HepG2 (cell line): ENCODE results near the gene CDC37. TPM values are rescaled to one million over a fixed set of nuclear protein-coding genes. Genes with fewer than 3 reads are reported as not detected.

Experiments used
- ATAC-seq: fragments of 200-7000 bp; cut with Tn5 transposase; 3 replicates; pipeline ENCODE4 v1.9.1; 2020; ENCODE audit warnings: mild to moderate bottlenecking, moderate library complexity
- BruUV-seq: library from RNA; stranded (reverse); fragments of 400-500 nt; replicated peaks from 2 replicates; lab custom pipeline; 2021; lab: Mats Ljungman, UMichigan
- CTCF ChIA-PET: fragments of 300-600 bp; formaldehyde crosslinking; extraction: SDS; loops from one replicate; lab custom pipeline; 2021; ENCODE audit warnings: low total read pairs, inconsistent platforms, low intra/inter-chr PET ratio; lab: Yijun Ruan, JAX
- POLR2A ChIA-PET: fragments of 350-600 bp; sonication (Branson Sonifier 250); formaldehyde crosslinking; loops from one replicate; lab custom pipeline; 2020; ENCODE audit warnings: antibody characterized with exemption, inconsistent platforms; lab: Yijun Ruan, JAX
- DNase-seq: peaks from one replicate; pipeline ENCODE4 v3.0.0-alpha.2; 2015; ENCODE audit warnings: low spot score
- FAIRE-seq: peaks from 3 replicates; lab custom pipeline; 2011; peaks lifted over from hg19 to GRCh38; lab: Jason Lieb, UNC
- H2AFZ ChIP-seq: one replicate; pipeline ENCODE4 v1.6.1; 2011; ENCODE audit warnings: low read length, inconsistent platforms
- H3K27ac ChIP-seq: fragments of 300-600 bp; 3 replicates; pipeline ENCODE4 v1.8.0; 2011; ENCODE audit warnings: mixed run types, mild to moderate bottlenecking, mixed read lengths, low read length, inconsistent platforms; ENCODE audit not compliant: insufficient read depth; ENCODE audit errors: extremely low read length
- H3K27me3 ChIP-seq, 2 experiments: fragments of 200-600 bp in 1 of 2; 2 replicates in 1 of 2; 3 replicates in 1 of 2; pipeline versions ENCODE4 v1.6.0 to v1.8.0; 2011; ENCODE audit warnings: low read length in 2 of 2, mild to moderate bottlenecking in 2 of 2, moderate library complexity in 2 of 2, inconsistent platforms in 1 of 2; ENCODE audit not compliant: insufficient read depth in 2 of 2, control insufficient read depth in 1 of 2
- H3K36me3 ChIP-seq, 2 experiments: fragments of 200-600 bp in 1 of 2; replicated peaks in 1 of 2; 2 replicates in 1 of 2; 3 replicates in 1 of 2; pipeline versions ENCODE4 v1.5.1 to v1.8.0; 2011; ENCODE audit warnings: low read length in 2 of 2, inconsistent platforms in 1 of 2; ENCODE audit not compliant: insufficient read depth in 2 of 2, control insufficient read depth in 1 of 2
- H3K4me1 ChIP-seq: 2 replicates; pipeline ENCODE4 v1.5.1; 2012; ENCODE audit warnings: low read length, inconsistent platforms; ENCODE audit not compliant: insufficient read depth
- H3K4me2 ChIP-seq: 2 replicates; pipeline ENCODE4 v1.6.0; 2011; ENCODE audit warnings: low read depth, low read length, inconsistent platforms
- H3K4me3 ChIP-seq, 3 experiments: fragments of 200-600 bp in 1 of 3; sonication (generic), shearing (Covaris generic) in 1 of 3; replicated peaks in 1 of 3; 2 replicates each; pipeline ENCODE4 v1.5.1; 2011 to 2016; ENCODE audit warnings: low read length in 3 of 3, inconsistent platforms in 2 of 3, low read depth in 2 of 3, mild to moderate bottlenecking in 2 of 3, control low read depth in 1 of 3, mixed read lengths in 1 of 3; ENCODE audit not compliant: insufficient read depth in 1 of 3
- H3K79me2 ChIP-seq: one replicate; pipeline ENCODE4 v1.6.1; 2011; ENCODE audit warnings: low read length, inconsistent platforms; ENCODE audit not compliant: insufficient read depth
- H3K9ac ChIP-seq: 2 replicates; pipeline ENCODE4 v1.6.0; 2011; ENCODE audit warnings: mild to moderate bottlenecking, low read depth, low read length, inconsistent platforms; ENCODE audit not compliant: insufficient read depth
- H3K9me3 ChIP-seq: 2 replicates; pipeline ENCODE4 v1.5.1; 2012; ENCODE audit warnings: mild to moderate bottlenecking, low read length
- H4K20me1 ChIP-seq: 2 replicates; pipeline ENCODE4 v1.6.0; 2011; ENCODE audit warnings: inconsistent platforms, mild to moderate bottlenecking, low read length, moderate library complexity; ENCODE audit not compliant: insufficient read depth
- SMARCE1 ChIP-seq: fragments of 450-650 bp; IDR thresholded peaks from 2 replicates; pipeline ENCODE4 v1.6.1; 2017; ENCODE audit warnings: borderline replicate concordance
- ZNF768 ChIP-seq: sonication (generic); formaldehyde crosslinking; IDR thresholded peaks from 2 replicates; pipeline ENCODE4 v1.4.0; 2020; ENCODE audit warnings: missing genetic modification reagents
- WGBS: methylation state at CpG from one replicate; pipeline ENCODE4 v1.1.6; 2017; ENCODE audit warnings: low lambda C conversion rate; 5-methylcytosine and 5-hydroxymethylcytosine counted together
- in situ Hi-C: cut with HindIII; loops from 2 replicates; pipeline ENCODE4 v1.10.0; 2017; ENCODE audit warnings: low pct_unique_long_range_greater_than_20kb; ENCODE audit not compliant: extremely low pct_ligation_motif_present
- intact Hi-C: fragments of 100-400 bp; cut with micrococcal nuclease; formaldehyde crosslinking; loops from one replicate; pipeline ENCODE4 v1.10.0; 2022; ENCODE audit not compliant: unreplicated experiment
- polyA plus RNA-seq, 8 experiments: library from polyadenylated mRNA; depleted of rRNA in 3 of 8; stranded (reverse) in 7 of 8; unstranded in 1 of 8; fragments of >200 nt; fragmentation: Illumina TruSeq in 4 of 8; extraction: Trizol in 4 of 8; gene quantifications; 2 replicates each; pipeline versions ENCODE4 v1.2.1 to v1.2.3, GENCODE V29; 2011 to 2016; ENCODE audit warnings: low read depth in 4 of 8, missing spikeins in 1 of 8, mixed read lengths in 1 of 8; ENCODE audit not compliant: insufficient read depth in 1 of 8
- total RNA-seq, 5 experiments: library from RNA; depleted of rRNA; stranded (reverse); fragments of >200 nt; fragmentation: Illumina TruSeq; extraction: Trizol; gene quantifications; 2 replicates each; pipeline ENCODE4 v1.2.3, GENCODE V29; 2016; ENCODE audit warnings: low read depth in 1 of 5
- TF ChIP-seq, protein P1 (sequence below): sonication (generic); formaldehyde crosslinking; IDR thresholded peaks from 2 replicates; pipeline ENCODE4 v1.4.0; 2020; ENCODE audit warnings: missing genetic modification reagents

Gene CDC37
- total and polyA plus RNA-seq, 2 of the 13 experiments (the other 11 are each of a cell fraction or from before 2014, with no cell fraction given), result 158 to 177 TPM

DNA sequence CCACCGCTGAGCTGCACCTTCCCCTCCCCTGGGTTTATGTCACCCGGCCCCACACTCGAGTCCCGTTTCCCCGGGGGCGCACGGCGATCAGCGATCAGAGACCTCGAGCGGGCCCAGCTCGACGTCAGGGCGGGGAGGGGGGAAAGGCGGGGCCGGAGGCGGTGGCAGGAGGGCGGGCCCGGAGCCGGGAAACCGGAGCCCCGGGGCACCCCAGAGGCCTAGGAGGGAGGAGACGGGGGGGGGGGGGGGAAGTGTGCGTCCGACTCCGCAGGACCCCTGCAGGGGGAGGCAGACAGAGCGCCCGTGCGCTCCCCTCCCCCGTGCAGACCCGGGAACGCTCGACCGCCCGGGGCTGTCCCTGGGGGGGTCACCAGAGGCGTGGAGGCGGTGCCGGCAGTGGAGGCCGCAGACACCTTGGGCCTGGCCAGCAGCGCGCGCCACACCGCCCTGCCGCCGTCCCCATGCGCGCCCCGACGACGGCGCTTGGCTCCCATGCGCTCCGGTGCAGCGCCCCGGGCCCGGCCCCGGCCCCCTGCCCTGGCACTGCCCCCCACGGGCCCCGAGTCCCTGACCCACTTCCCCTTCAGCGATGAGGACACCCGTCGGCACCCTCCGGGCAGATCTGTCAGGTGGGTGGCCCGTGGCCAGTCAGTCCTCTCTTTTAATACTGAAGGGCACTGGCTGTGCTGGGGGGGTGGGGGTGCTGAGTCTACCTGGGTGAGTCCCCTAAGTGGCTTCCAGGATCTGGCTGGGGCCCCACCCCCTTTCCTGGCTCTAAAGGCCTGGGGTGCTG is 28.8 kb upstream of the CDC37 start:
- CTCF ChIA-PET, result no interaction called here

More for the DNA sequence above, 28.8 kb upstream of the CDC37 start:
- Histone ChIP-seq H3K4me3 (peak overlapping the region in 2 of 3 experiments; percentile 12 to 84; a peak in 2 of 6 replicates), H3K27ac (no peak overlapping the region), H3K4me1 (peaks cover 23% of the 10 kb centered on the region), H3K27me3 (peaks cover 0 to 15% of the 10 kb centered on the region in 2 experiments; a peak in 1 of 5 replicates), H3K9me3 (no peaks in the 10 kb centered on the region), H3K36me3 (no peaks in the 10 kb centered on the region), H3K79me2 (no peaks in the 10 kb centered on the region)
- no peak for DNase-seq
- intact Hi-C loops, result no loop called here
- FAIRE-seq, result no peak
- 74% methylated on average over 39 of the region's 64 CpGs for whole genome bisulfite sequencing
- no peak for ATAC-seq
- TF ChIP-seq, protein P1, sequence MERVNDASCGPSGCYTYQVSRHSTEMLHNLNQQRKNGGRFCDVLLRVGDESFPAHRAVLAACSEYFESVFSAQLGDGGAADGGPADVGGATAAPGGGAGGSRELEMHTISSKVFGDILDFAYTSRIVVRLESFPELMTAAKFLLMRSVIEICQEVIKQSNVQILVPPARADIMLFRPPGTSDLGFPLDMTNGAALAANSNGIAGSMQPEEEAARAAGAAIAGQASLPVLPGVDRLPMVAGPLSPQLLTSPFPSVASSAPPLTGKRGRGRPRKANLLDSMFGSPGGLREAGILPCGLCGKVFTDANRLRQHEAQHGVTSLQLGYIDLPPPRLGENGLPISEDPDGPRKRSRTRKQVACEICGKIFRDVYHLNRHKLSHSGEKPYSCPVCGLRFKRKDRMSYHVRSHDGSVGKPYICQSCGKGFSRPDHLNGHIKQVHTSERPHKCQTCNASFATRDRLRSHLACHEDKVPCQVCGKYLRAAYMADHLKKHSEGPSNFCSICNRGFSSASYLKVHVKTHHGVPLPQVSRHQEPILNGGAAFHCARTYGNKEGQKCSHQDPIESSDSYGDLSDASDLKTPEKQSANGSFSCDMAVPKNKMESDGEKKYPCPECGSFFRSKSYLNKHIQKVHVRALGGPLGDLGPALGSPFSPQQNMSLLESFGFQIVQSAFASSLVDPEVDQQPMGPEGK, result peak; percentile 7; the same call in 1 of the 2 replicates
- no peak for TF ChIP-seq SMARCE1
- TF ChIP-seq ZNF768 (CRISPR knock-in tag), result peak; percentile 80; the same call in 1 of the 2 replicates
- TF ChIP-seq, all 625 proteins: peak for 2
- peak overlapping the region; percentile 80; the same call in 1 of the 2 replicates for H3K9ac ChIP-seq
- BruUV-seq, result no TSS peak
- no peak overlapping the region for H2AFZ ChIP-seq
- POLR2A ChIA-PET, result no interaction called here
- H3K4me2 ChIP-seq, result peak overlapping the region; percentile 98
- H4K20me1 ChIP-seq, result no peaks in the 10 kb centered on the region
- in situ Hi-C loops, result no loop called here
